GM19324 (cell line): ENCODE measurements around the gene ANKRD7.

Experiments used
- ATAC-seq: cut with Tn5 transposase; IDR thresholded peaks from one replicate; pipeline ENCODE4 v1.9.1; 2021; ENCODE audit warnings: mild to moderate bottlenecking, moderate library complexity; ENCODE audit not compliant: unreplicated experiment, low FRiP score

Gene ANKRD7, protein sequence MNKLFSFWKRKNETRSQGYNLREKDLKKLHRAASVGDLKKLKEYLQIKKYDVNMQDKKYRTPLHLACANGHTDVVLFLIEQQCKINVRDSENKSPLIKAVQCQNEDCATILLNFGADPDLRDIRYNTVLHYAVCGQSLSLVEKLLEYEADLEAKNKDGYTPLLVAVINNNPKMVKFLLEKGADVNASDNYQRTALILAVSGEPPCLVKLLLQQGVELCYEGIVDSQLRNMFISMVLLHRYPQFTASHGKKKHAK

DNA sequence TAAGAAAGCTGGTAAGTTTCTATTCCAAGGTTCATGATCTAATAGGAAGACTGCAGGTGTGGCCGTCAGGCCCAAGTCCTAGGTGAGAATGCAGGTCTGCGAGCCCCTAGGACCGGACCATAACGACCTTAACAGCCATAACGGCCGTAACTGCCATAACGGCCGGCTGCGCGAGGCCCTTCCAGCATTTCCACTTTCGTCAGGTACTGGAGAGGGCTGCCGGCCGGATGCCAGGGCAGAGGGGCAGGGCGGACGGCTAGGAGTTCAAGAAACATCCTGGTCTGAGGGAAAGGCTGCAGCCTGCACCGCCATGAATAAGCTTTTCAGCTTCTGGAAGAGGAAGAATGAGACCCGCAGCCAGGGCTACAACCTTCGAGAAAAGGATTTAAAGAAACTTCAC lies at the start of gene ANKRD7:
Gene ANKRD7, plus strand, starts transcription at position 184 of the 400 bp plus-strand sequence. Its CDS starts 127 bp downstream, at position 311.
- no peak for ATAC-seq

DNA sequence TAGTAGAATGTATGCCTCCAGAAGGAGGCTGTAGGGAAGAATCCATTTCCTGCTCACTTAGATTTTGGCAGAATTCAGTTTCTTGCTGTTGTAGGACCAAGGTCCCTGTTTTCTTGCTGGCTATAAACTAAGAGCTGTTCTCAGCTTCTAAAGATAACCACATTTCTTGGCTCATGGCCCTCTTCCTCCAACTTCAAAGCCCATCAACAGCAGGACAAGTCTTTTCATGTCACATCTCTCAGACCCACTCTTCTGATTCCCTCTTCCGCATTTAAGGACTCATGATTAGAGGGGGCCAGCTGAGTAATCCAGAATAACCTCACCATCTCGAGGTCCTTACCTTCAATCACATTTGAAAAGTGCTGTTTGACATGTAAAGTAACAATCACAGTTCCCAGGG lies 48.8 kb upstream of the ANKRD7 start:
- no peak for ATAC-seq

DNA sequence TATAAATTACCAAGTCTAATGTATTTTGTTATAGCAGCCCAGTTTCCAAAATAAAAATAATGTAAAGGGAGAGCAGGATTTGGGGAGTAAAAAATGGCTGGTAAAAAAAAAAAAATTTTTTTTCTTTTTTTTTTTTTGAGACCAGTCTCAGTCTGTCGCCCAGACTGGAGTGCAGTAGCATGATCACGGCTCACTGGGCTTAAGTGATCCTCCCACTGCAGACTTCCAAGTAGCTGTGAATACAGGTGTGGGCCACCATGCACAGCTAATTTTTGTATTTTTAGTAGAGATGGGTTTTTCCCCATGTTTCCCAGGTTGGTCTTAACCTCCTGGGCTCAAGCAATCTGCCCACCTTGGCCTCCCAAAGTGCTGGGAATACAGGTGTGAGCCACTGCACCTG lies 45.3 kb upstream of the ANKRD7 start:
- ATAC-seq: no peak

DNA sequence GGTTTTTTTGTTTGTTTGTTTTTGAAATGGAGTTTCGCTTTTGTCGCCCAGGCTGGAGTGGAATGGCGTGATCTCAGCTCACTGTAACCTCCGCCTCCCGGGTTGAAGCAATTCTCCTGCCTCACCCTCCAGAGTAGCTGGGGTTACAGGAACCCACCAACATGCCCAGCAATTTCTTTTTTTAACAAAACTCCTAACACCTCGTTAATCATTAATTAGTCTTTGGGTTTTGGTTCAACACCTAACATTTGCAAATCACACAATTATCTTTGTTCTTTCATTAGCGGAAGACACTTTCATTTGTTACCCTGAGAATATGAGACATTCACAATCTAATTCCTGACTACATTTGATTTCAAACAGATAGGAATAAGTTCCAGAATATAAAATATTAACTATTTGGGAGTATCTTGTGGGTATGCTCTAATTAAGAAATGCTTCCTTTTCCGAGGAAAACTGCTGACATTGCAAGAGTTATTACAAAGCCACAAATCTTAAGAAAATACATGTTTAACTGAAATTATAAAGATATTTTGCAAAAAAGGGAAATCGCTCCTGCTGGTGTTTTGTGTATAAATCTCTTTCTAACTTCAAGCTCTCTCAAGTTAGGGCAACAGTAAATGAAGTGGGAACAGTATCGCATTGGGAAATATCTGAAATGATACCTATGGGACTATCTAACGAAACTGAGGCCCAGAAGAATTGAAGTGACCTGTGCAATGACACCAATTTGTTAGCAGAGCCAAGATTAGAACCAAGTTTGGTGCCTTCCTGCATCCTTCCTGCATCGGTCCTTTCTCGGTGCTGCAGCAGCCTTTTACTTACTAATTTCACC lies 41.7 kb upstream of the ANKRD7 start:
- ATAC-seq: no peak

DNA sequence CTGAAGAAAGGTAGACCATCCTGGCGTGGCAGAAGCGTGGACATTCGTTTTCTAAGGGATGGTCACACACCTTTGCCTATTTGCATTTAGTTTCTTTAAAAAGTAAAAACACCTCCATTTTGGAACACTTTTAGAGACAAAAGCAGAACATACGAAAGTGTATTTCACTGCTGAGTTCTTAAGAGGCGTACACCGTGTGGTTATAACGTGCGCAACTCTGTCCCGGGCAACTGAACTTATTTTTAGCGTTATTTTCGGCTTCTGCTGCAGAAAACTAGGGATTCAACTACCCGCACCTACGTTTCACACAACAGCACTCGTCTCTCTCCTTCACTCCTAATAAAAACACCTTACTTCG lies 41.1 kb upstream of the ANKRD7 start:
- peak; percentile 8 for ATAC-seq

DNA sequence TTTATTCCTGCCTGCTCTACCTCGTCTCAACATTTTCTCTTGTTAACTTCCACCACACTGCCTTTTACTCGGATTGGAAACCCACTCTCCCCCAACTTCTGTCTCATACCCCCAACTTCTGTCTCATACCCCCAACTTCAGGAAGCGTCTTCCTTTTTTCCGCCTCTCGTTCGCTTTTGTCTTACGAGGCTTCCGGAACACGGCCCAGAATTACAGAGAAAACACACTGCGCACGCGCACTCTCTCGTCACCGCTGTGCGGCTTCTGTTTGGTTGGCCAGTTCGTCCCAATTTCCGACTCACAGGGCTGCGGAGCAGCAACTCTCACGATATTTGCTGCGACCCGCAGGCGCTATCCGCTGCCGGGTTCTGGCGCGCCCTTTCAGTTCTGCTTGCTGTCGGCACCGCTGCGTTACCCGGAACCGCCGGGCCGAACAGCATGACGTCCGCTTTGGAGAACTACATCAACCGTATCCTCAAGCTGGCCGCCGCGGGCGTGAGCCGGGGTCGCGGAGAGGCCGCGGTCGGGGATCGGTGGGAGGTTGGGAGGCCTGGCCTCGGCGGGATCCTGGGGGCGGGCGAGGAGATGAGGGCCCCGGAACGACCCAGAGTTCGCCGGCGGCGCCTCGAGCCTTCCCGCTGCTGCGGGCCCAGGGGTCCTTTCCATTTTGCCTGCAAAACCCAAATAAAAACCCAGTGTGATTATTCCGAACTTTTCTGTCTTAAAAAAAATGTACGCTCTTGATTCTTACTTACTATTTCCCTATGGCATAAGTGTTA lies 40.5 kb upstream of the ANKRD7 start, which contains the start of gene LSM8:
Gene LSM8, plus strand, starts transcription at position 379 of the 779 bp plus-strand sequence. Its CDS starts 60 bp downstream, at position 439.
- ATAC-seq: peak; percentile 100

DNA sequence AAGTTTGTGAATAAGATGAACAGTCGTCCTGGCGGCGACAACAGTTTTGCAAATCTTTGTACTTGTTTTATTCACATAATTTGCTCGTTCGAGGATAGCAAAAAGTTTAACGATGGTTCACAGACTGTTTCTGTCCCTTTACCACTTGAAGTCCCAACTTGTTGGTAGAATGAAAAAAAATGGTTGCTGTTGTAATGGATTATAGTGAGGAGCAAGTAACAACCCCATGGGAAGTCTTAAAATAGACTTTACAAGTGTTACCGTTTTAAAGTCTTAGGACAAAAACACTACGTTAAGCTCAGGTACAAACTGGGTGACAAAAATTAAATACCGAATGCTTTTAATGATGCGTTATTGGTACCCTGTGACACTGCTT lies 40.0 kb upstream of the ANKRD7 start:
- no peak for ATAC-seq

DNA sequence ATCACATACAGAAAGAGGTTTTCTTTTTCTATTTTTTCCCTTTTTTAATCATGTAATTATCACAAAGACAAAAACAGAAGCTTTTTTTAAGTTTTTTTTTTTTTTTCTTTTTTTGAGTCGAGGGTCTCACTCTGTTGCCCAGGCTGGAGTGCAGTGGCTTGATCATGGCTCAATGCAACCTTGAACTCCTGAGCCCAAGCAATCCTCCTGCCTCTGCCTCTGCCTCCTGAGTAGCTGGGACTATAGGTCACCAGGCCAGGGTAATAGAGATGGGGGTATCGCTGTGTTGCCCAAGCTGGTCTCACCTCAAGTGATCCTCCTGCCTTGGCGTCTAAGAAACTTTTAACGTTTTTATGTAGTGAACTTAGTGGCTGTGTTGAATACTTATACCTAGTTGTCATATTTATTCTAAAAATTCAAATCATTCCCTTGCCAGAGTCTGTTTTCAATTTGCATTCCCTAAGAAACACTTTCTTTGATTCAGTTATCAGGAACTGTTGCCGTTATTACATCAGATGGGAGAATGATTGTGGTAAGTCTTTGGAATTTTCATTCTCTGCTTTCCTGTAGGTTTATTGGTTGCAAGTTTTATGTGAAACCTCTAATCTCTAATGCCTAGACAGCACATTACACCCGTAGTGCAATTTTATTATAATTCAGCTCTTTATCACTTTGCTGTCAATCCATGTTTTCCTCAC lies 39.2 kb upstream of the ANKRD7 start:
- no peak for ATAC-seq

DNA sequence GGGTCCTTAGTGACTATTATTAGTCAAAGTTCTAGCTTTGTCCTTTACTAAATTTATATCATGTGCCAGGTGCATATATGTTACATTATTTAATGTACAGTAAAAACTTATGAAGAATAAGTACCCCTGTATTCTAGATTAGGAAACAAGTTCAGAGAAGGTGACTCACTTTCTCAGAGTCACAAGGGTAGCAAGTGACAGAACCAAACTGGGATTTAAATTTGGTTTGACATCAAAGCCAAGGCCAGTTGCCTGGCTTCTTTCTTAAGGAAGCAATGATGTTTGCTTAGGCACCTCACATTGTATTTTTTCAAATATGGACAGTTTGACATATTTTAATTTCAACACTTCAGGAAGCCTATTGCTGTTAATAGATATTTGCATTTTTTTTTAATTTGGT lies 38.0 kb upstream of the ANKRD7 start:
- ATAC-seq: no peak

DNA sequence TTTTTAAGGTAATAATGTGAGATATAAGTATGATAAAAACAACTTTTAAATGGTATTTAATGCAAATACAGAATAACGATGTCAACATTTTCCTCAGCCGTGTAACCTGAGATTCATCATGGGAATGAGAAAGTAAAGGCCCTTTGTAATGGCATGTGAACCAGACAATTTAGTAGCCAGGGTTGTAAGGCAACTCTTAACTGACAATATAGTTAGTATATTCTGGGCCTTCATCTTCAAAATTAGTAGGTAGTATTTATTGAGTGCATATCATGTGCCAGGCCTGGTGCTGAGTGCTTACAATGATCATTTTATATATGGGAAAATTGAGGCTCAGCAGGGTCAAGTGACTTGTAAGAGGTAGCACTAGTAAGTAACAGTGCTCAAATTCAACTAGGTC lies 29.9 kb upstream of the ANKRD7 start:
- ATAC-seq: no peak

DNA sequence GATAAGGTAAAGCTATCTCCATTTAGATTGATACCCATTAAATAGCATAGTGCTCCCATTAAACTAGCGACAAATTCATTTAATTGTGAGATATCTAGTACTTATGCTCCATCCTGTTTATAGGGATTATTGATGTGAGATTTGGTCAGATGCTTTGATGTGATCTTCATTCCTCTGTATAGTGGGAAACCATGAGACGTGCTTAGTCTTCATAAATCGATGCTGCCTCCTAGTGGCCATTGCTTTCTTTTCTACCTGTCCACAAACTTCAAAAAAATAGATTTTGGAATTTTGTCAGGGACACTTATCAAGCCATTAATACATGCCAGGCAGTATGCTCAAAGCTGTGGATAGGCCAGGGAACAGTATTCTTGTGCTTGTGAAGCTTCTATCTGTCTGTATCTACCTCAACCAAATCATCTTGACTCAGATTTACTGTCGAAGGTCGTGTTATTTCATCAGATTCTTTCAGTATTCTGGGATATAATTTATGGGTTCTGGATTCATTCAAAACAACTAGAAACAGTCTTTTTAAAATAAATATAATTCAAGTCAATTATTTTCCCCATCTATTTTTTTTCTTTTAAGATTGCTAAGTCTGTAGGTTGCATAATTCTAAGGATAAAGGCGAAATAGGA lies 28.5 kb upstream of the ANKRD7 start:
- no peak for ATAC-seq

DNA sequence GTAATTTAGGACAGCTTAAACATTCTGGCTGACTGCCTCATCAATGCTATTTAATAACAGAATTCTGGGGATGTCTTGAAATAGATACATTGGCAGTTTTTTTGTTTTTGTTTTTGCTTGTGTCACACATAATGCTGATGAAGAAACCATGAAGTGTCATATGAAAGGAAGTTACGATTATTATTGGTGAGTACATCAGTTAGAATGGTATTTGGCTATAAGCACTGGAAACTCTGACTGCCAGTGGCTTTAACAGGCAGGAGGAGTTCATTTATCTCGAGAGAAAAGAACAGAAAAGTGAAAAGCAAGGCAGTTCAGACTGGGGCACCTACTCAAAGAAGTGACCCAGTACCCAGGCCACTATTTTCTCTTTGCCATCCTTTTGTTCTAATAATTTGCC lies 22.4 kb upstream of the ANKRD7 start:
- no peak for ATAC-seq

DNA sequence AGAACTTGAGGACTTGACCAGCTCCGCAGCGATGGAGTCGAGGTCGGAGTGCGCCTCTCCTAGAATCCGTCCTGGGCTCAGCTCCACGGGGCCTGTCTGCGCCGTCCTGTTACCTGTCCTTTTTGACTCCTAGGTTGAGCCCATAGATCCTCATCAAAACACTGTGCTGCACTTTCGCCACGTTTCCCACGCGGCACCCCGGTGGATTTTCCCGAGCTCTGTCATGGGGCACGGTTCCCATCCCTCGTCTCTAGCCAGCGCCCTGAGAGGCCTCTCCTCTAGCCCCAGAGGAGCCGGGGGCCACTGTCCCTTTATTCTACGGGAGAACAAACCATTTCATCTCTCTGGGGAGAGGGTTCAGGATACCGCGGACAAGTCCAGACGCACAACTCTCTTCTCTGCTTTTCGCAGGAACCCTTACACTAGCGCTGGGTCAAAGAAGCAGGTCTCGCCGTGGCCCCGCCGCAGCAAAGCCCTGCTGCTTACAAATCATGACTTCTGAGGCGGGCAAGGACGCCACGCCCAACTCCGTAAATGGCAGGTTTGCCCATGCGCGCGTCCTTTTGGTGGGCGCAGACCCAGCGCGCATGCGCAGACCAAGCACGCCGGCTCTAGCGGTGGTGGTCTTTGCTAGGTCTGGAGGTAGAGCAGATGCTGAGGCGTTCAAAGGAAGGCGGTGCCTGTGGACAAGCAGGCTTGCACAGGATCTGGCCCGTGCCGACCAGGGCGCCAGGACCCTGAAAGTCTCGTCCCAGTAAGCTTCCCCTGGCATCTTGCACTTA lies 10.3 kb upstream of the ANKRD7 start:
- ATAC-seq: peak; percentile 97

DNA sequence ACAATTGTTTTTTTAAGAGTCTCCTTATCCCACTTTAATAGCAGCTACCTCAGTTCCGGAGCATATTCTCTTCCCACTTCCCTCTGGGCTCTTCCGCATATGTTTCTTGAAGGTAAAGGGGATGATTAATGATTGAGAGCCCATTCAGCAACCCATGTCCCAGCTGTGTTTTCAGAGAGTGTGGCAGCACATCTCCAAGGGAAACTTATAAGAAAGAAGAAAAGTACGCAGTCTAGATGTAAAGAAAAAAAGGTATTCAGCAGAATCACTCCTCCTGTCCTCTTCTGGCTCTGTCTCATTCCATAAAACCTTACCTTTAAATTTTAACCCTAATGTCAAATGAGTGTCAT lies 9.7 kb upstream of the ANKRD7 start:
- ATAC-seq: peak; percentile 23

DNA sequence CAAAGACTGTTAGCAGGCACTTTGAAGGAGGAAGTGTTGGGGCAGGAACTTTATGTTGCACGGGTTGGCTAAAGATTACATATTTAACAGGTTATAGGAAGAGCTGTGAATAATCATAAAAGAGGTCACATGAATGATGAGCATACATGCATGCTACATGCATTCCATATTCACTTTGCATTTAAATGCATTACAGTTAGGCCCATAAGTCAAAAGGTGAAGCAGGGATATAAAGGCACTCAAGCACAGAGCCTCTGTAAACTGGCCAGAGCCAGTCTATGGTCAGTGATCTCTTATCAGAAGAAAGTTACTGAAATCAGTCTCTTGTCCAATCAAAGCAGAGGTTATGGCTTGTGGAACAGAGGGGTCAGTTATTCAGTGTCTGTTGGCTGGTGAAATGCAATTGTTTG lies 7.3 kb upstream of the ANKRD7 start:
- ATAC-seq: no peak

DNA sequence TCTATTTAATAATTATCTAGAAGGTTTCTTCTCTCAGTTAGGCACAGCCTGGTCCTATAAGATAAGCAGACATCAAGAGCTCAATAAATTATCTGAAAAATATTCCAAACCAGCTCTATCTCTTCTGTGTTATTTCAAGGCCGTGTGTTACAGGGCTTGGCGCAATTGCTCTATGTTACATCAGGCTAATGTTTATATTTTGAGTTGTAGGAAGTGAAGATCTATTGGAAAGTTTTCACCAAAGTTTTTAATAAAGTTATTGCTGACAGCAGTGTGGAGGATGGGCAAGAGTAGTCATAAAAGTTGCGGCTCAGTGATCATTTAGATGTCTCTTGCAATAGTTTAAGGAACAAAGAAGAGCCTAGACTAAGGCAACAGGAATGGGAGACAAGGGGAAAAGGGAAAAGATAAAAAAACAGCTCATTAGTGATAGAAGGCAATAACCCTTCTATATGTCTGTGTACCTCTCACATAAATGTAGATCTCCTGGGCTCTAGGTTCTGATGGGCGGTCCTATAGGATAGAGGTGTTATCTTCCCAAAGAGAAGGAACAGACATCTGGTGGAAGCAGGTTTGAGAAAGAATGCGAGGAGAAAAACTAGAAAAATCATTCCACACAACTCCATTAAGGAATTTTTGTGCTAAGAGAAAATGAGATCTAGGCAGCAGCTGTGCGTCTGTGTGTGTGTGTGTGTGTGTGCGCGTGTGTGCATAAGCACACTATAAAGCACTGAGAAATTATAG lies 5.9 kb upstream of the ANKRD7 start:
- no peak for ATAC-seq

DNA sequence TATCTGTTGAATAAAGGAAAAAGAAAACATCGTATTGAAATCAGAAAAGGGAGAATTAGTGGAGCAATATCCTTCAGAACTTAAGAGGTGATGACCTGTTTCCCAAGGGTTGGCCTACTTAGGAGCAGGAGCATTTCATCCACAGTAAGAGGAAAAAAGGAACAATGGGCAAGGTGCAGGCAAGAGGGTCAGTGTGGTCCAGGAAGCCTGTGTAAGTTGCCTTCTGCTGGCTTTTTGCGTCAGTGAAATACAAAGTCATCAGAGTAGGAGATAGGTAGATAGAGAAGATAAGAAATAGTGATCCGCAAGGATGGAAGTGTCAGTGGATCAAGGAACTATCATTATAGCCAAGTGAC lies 5.4 kb upstream of the ANKRD7 start:
- no peak for ATAC-seq

DNA sequence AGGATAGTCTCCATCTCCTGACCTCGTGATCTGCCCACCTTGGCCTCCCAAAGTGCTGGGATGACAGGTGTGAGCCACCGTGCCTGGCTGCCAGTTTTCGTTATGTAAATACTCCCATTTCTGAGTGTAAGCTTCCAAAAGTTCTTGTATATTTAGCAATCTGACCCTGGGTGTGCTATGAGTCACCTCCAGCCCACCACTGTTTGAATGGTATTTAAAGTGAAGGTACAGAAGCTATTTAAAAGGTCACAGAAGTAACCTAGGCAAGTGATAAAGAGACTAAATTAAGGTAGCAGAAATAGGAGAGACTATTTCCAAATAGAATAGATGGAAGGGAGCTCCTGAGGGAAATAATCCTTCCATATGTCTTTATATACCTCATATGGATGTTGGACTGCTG lies 3.9 kb upstream of the ANKRD7 start:
- ATAC-seq: no peak

DNA sequence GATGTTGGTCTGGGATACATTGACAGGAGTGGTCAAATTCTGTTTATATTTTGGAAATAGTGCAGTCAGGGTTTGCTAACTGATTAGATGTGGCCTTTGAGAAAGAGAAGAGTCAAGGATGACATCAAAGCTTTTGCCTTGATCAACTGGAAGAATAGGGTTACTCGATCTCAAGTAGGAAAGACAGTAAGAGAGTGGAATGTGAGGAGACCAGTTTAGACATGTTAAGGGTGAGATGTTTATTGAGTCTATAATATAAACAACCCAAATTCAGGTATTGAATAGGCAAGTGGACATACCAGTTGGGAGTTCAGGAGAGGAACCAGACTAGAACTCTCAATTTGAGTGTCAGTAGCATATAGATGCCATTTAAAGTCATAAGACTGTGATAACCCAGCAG lies 1.9 kb upstream of the ANKRD7 start:
- ATAC-seq: no peak
